HG02852 (cell line): Measurements from ENCODE around the gene GCNT4.

ENCODE experiments used
- ATAC-seq: cut with Tn5 transposase; IDR thresholded peaks from one replicate; pipeline ENCODE4 v1.9.1; 2021; ENCODE audit warnings: mild to moderate bottlenecking, moderate library complexity; ENCODE audit not compliant: unreplicated experiment

The GCNT4 gene

DNA sequence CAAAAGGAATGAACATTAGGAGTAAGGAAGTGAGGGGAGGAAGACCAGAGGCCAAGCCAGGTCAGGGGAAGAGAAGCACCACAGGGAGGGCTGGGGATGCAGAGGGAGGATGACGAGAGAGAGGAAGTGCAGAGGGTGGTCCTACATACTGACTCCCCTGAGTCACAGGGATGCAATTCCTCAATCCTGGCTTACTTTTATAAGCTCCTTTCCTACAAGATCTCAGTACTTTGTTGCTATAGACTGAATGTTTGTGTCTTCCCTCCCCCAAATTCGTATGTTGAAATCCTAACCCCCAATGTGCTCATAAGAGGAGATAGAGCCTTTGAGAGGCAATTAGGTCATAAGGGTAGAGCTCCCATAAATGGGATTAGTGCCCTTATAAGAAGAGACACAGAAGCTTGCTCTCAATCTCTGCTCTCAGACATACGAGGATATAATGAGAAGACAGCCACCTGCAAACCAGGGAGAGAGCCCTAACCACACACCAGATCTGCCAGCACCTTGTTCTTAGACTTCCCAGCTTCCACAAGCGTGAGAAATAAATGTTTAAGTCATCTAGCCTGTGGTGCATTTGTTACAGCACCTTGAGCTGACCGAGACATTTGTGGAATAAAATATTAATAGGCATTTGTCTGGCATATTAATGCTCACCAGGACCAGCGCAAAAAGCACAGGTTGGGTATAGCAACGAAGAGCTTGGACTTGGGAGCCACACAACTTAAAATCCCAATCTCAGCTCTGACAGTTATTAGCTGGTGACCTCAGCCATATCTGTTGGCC lies 33.4 kb downstream of the GCNT4 start:
- ATAC-seq: no peak

- no peak for ATAC-seq
These were observed 34.4 kb downstream of the GCNT4 start for GRCh38 chr5:75017971-75018370.

GRCh38 chr5:75016896-75017295 lies 35.5 kb downstream of the GCNT4 start:
- ATAC-seq: no peak

DNA sequence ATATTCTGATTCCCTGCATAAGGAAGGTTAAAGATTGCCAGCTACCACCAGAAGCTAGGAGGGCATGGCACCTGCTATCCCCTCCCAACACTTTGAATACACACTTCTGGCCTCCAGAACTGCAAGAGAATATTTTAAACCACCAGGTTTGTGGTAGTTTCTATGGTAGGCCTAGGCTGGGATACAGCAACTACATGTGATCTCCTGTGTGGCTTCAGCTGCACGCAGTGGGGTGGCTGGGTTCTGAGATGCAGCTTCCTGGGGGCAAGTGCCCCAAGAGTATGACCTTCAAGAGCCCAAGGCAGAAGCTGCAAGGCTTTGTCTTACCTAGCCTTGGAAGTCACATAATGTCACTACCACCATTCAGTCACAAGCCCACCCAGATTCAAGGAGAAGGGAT lies 39.6 kb downstream of the GCNT4 start:
- no peak for ATAC-seq

GRCh38 chr5:75010838-75011237 lies 41.5 kb downstream of the GCNT4 start:
- ATAC-seq: no peak

GRCh38 chr5:75009556-75010345 lies 42.6 kb downstream of the GCNT4 start:
- no peak for ATAC-seq

GRCh38 chr5:75006865-75007822 lies 45.2 kb downstream of the GCNT4 start:
- ATAC-seq: no peak

GRCh38 chr5:75005561-75005960 lies 46.8 kb downstream of the GCNT4 start:
- ATAC-seq: no peak
